ENCODE results near the gene APOBR. TPM values are rescaled to one million over a fixed set of nuclear protein-coding genes. Genes with fewer than 3 reads are reported as not detected.

Gene APOBR
- total and polyA plus RNA-seq, 2 of the 13 experiments (the other 11 are each of a cell fraction or from before 2014, with no cell fraction given), result 0.03 TPM; not detected in 1

DNA sequence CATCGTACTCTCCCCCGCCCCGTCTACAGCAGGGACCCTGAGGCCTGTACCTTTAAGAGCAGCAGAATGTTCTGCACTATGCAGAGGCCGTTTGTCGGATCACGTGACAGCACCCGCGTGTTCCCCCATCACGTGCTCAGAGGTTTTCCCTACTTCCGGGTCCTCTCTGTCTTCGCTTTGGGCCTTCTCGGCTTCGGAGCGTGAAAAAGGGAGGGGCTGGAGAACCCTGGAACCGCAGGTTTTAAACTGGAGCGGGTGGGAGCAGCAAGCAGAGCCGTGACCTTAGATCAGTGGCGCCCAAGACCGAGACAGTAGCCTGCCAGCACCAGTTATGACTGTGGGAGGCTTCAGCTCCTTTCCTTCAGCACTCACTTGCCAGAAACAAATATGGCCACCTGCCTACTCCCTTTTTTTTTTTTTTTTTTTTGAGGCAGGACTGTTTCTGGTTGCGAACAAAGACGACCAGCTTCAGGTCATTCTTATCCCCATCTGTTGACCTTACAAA is 2.4 kb upstream of the APOBR start, which contains the start of gene CLN3 (continued):
- TF ChIP-seq, protein P1, sequence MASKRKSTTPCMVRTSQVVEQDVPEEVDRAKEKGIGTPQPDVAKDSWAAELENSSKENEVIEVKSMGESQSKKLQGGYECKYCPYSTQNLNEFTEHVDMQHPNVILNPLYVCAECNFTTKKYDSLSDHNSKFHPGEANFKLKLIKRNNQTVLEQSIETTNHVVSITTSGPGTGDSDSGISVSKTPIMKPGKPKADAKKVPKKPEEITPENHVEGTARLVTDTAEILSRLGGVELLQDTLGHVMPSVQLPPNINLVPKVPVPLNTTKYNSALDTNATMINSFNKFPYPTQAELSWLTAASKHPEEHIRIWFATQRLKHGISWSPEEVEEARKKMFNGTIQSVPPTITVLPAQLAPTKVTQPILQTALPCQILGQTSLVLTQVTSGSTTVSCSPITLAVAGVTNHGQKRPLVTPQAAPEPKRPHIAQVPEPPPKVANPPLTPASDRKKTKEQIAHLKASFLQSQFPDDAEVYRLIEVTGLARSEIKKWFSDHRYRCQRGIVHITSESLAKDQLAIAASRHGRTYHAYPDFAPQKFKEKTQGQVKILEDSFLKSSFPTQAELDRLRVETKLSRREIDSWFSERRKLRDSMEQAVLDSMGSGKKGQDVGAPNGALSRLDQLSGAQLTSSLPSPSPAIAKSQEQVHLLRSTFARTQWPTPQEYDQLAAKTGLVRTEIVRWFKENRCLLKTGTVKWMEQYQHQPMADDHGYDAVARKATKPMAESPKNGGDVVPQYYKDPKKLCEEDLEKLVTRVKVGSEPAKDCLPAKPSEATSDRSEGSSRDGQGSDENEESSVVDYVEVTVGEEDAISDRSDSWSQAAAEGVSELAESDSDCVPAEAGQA (IDR thresholded peaks at IDR 0.05; ENCODE audit: low read depth), result peak; percentile 88
- TF ChIP-seq, protein P1 (CRISPR knock-in tag; IDR thresholded peaks at IDR 0.05; ENCODE audit: borderline replicate concordance), result no peak
- TF ChIP-seq ZFP82 (CRISPR knock-in tag; IDR thresholded peaks at IDR 0.05; ENCODE audit: borderline replicate concordance), result no peak
- TF ChIP-seq, protein P2, sequence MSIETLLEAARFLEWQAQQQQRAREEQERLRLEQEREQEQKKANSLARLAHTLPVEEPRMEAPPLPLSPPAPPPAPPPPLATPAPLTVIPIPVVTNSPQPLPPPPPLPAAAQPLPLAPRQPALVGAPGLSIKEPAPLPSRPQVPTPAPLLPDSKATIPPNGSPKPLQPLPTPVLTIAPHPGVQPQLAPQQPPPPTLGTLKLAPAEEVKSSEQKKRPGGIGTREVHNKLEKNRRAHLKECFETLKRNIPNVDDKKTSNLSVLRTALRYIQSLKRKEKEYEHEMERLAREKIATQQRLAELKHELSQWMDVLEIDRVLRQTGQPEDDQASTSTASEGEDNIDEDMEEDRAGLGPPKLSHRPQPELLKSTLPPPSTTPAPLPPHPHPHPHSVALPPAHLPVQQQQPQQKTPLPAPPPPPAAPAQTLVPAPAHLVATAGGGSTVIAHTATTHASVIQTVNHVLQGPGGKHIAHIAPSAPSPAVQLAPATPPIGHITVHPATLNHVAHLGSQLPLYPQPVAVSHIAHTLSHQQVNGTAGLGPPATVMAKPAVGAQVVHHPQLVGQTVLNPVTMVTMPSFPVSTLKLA (IDR thresholded peaks at IDR 0.05), result peak; percentile 94
- peak; percentile 28; the same call in 1 of the 2 replicates for TF ChIP-seq ZNF724P (CRISPR knock-in tag; IDR thresholded peaks at IDR 0.05; ENCODE audit: borderline replicate concordance)
- TF ChIP-seq, protein P3, sequence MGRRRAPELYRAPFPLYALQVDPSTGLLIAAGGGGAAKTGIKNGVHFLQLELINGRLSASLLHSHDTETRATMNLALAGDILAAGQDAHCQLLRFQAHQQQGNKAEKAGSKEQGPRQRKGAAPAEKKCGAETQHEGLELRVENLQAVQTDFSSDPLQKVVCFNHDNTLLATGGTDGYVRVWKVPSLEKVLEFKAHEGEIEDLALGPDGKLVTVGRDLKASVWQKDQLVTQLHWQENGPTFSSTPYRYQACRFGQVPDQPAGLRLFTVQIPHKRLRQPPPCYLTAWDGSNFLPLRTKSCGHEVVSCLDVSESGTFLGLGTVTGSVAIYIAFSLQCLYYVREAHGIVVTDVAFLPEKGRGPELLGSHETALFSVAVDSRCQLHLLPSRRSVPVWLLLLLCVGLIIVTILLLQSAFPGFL (CRISPR knock-in tag; IDR thresholded peaks at IDR 0.05), result no peak
- TF ChIP-seq ZNF572 (CRISPR knock-in tag; IDR thresholded peaks at IDR 0.05), result no peak
- no peak for TF ChIP-seq SP5 (CRISPR knock-in tag; IDR thresholded peaks at IDR 0.05; ENCODE audit: borderline replicate concordance, low read depth)
- peak; percentile 98 for TF ChIP-seq BHLHE40 (IDR thresholded peaks at IDR 0.05; ENCODE audit: low read length)
- no peak for TF ChIP-seq NCOA1 (CRISPR knock-in tag; IDR thresholded peaks at IDR 0.05)
- TF ChIP-seq ZNF552 (CRISPR knock-in tag; IDR thresholded peaks at IDR 0.05; ENCODE audit: borderline replicate concordance), result 0 out of 2 replicates have a peak, but pooled peaks have one; percentile 12
- no peak for TF ChIP-seq REXO4 (CRISPR knock-in tag; IDR thresholded peaks at IDR 0.05; ENCODE audit: borderline replicate concordance)
- TF ChIP-seq, protein P4, sequence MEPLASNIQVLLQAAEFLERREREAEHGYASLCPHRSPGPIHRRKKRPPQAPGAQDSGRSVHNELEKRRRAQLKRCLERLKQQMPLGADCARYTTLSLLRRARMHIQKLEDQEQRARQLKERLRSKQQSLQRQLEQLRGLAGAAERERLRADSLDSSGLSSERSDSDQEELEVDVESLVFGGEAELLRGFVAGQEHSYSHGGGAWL (CRISPR knock-in tag; IDR thresholded peaks at IDR 0.05), result no peak; the same call in 1 of the 2 replicates
- TF ChIP-seq HOXD1 (CRISPR knock-in tag; IDR thresholded peaks at IDR 0.05), result no peak
- TF ChIP-seq, protein P5, sequence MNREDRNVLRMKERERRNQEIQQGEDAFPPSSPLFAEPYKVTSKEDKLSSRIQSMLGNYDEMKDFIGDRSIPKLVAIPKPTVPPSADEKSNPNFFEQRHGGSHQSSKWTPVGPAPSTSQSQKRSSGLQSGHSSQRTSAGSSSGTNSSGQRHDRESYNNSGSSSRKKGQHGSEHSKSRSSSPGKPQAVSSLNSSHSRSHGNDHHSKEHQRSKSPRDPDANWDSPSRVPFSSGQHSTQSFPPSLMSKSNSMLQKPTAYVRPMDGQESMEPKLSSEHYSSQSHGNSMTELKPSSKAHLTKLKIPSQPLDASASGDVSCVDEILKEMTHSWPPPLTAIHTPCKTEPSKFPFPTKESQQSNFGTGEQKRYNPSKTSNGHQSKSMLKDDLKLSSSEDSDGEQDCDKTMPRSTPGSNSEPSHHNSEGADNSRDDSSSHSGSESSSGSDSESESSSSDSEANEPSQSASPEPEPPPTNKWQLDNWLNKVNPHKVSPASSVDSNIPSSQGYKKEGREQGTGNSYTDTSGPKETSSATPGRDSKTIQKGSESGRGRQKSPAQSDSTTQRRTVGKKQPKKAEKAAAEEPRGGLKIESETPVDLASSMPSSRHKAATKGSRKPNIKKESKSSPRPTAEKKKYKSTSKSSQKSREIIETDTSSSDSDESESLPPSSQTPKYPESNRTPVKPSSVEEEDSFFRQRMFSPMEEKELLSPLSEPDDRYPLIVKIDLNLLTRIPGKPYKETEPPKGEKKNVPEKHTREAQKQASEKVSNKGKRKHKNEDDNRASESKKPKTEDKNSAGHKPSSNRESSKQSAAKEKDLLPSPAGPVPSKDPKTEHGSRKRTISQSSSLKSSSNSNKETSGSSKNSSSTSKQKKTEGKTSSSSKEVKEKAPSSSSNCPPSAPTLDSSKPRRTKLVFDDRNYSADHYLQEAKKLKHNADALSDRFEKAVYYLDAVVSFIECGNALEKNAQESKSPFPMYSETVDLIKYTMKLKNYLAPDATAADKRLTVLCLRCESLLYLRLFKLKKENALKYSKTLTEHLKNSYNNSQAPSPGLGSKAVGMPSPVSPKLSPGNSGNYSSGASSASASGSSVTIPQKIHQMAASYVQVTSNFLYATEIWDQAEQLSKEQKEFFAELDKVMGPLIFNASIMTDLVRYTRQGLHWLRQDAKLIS (CRISPR knock-in tag; IDR thresholded peaks at IDR 0.05), result no peak
- TF ChIP-seq CCDC6 (CRISPR knock-in tag; IDR thresholded peaks at IDR 0.05), result no peak
- TF ChIP-seq, protein P6, sequence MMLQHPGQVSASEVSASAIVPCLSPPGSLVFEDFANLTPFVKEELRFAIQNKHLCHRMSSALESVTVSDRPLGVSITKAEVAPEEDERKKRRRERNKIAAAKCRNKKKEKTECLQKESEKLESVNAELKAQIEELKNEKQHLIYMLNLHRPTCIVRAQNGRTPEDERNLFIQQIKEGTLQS (CRISPR knock-in tag; IDR thresholded peaks at IDR 0.05), result no peak

All from HepG2 (cell line).